IMR-90 (cell line): Measurements from ENCODE around the gene OR7A17. TPM values are rescaled to one million over a fixed set of nuclear protein-coding genes. Genes with fewer than 3 reads are reported as not detected.

Source experiments
- ATAC-seq: fragments of 200-7000 bp; cut with Tn5 transposase; 2 replicates; pipeline ENCODE4 v1.9.1; 2020; ENCODE audit warnings: low read depth, mild to moderate bottlenecking, moderate library complexity
- BruUV-seq: library from RNA; stranded (reverse); fragments of 400-500 nt; replicated peaks from 2 replicates; lab custom pipeline; 2021; lab: Mats Ljungman, UMichigan
- CTCF ChIA-PET: fragments of 300-600 bp; formaldehyde crosslinking; extraction: SDS; loops from one replicate; lab custom pipeline; 2021; ENCODE audit warnings: antibody characterized with exemption; lab: Yijun Ruan, JAX
- POLR2A ChIA-PET: fragments of 300-600 bp; sonication (Branson Sonifier 250); formaldehyde crosslinking; loops from one replicate; lab custom pipeline; 2022; ENCODE audit warnings: antibody characterized with exemption; ENCODE audit not compliant: unreplicated experiment; lab: Charles Lee
- DNase-seq: peaks from one replicate; pipeline ENCODE4 v3.0.0; 2013
- H2AFZ ChIP-seq: replicated peaks from 2 replicates; pipeline ENCODE3; 2013; ENCODE audit warnings: low read length, mild to moderate bottlenecking; ENCODE audit not compliant: poor library complexity
- H2AK5ac ChIP-seq: 2 replicates; pipeline ENCODE4 v1.6.1; 2013; ENCODE audit warnings: low read depth, low read length, inconsistent platforms
- H2AK9ac ChIP-seq: replicated peaks from 2 replicates; pipeline ENCODE3; 2013; ENCODE audit warnings: mild to moderate bottlenecking, low read depth, low read length, moderate library complexity; ENCODE audit not compliant: poor library complexity
- H2BK120ac ChIP-seq: 2 replicates; pipeline ENCODE4 v1.6.1; 2013; ENCODE audit warnings: low read depth, low read length, inconsistent platforms
- H2BK15ac ChIP-seq: 3 replicates; pipeline ENCODE4 v1.6.1; 2013; ENCODE audit warnings: low read depth, low read length, inconsistent platforms
- H2BK20ac ChIP-seq: 2 replicates; pipeline ENCODE4 v1.6.1; 2013; ENCODE audit warnings: low read depth, mild to moderate bottlenecking, inconsistent platforms, low read length, moderate library complexity
- H2BK5ac ChIP-seq: 2 replicates; pipeline ENCODE4 v1.6.1; 2013; ENCODE audit warnings: mild to moderate bottlenecking, low read depth, low read length, inconsistent platforms; ENCODE audit not compliant: poor library complexity, severe bottlenecking
- H3K14ac ChIP-seq: replicated peaks from 2 replicates; pipeline ENCODE4 v1.6.1; 2013; ENCODE audit warnings: low read depth, low read length, inconsistent platforms
- H3K18ac ChIP-seq: 2 replicates; pipeline ENCODE4 v1.6.1; 2013; ENCODE audit warnings: low read depth, low read length, control low read depth
- H3K23ac ChIP-seq: 2 replicates; pipeline ENCODE4 v1.6.1; 2013; ENCODE audit warnings: low read depth, low read length, inconsistent platforms
- H3K27ac ChIP-seq: 2 replicates; pipeline ENCODE4 v1.5.1; 2013; ENCODE audit warnings: mild to moderate bottlenecking, control low read depth, low read length; ENCODE audit not compliant: insufficient read depth
- H3K27me3 ChIP-seq: 2 replicates; pipeline ENCODE4 v1.6.1; 2013; ENCODE audit warnings: low read length; ENCODE audit not compliant: control insufficient read depth, insufficient read depth
- H3K36me3 ChIP-seq: 2 replicates; pipeline ENCODE4 v1.6.1; 2013; ENCODE audit warnings: low read length, mixed read lengths; ENCODE audit not compliant: control insufficient read depth, insufficient read depth
- H3K4ac ChIP-seq: 2 replicates; pipeline ENCODE4 v1.6.1; 2013; ENCODE audit warnings: low read depth, low read length, inconsistent platforms
- H3K4me1 ChIP-seq: 2 replicates; pipeline ENCODE4 v1.6.1; 2013; ENCODE audit warnings: low read length, mixed read lengths; ENCODE audit not compliant: control insufficient read depth, insufficient read depth
- H3K4me2 ChIP-seq: 2 replicates; pipeline ENCODE4 v1.6.1; 2013; ENCODE audit warnings: low read depth, mild to moderate bottlenecking, control low read depth, low read length, moderate library complexity
- H3K4me3 ChIP-seq: 2 replicates; pipeline ENCODE4 v1.5.1; 2013; ENCODE audit warnings: low read depth, mild to moderate bottlenecking, control low read depth, low read length, moderate library complexity; ENCODE audit not compliant: insufficient read depth
- H3K56ac ChIP-seq: 2 replicates; pipeline ENCODE4 v1.6.1; 2013; ENCODE audit warnings: low read length, inconsistent platforms; ENCODE audit not compliant: insufficient read depth; ENCODE audit errors: extremely low read depth
- H3K79me1 ChIP-seq, 2 experiments: 2 replicates each; pipeline ENCODE4 v1.6.1; 2013; ENCODE audit warnings: low read length in 2 of 2, inconsistent platforms in 1 of 2, low read depth in 1 of 2
- H3K9ac ChIP-seq: 2 replicates; pipeline ENCODE4 v1.6.1; 2013; ENCODE audit warnings: low read depth, low read length, control low read depth
- H3K9me1 ChIP-seq: 2 replicates; pipeline ENCODE4 v1.6.1; 2013; ENCODE audit warnings: low read length, inconsistent platforms; ENCODE audit not compliant: insufficient read depth
- H3K9me3 ChIP-seq: 2 replicates; pipeline ENCODE4 v1.6.1; 2013; ENCODE audit warnings: low read length; ENCODE audit not compliant: control insufficient read depth, insufficient read depth
- H4K20me1 ChIP-seq: 2 replicates; pipeline ENCODE4 v1.6.1; 2013; ENCODE audit warnings: low read length, inconsistent platforms; ENCODE audit not compliant: insufficient read depth
- H4K5ac ChIP-seq: 2 replicates; pipeline ENCODE4 v1.6.1; 2013; ENCODE audit warnings: mild to moderate bottlenecking, low read depth, low read length, control low read depth
- H4K8ac ChIP-seq, 2 experiments: 2 replicates each; pipeline ENCODE4 v1.6.1; 2013; ENCODE audit warnings: low read depth in 2 of 2, low read length in 2 of 2, control low read depth in 1 of 2, inconsistent platforms in 1 of 2
- H4K91ac ChIP-seq: 2 replicates; pipeline ENCODE4 v1.6.1; 2013; ENCODE audit warnings: low read depth, low read length, inconsistent platforms; ENCODE audit not compliant: insufficient read depth
- CEBPB ChIP-seq: IDR thresholded peaks from 2 replicates; pipeline ENCODE4 v1.6.1; 2012; ENCODE audit warnings: low read depth, low read length, improper control_type of control experiment
- MAFK ChIP-seq: IDR thresholded peaks from 2 replicates; pipeline ENCODE4 v1.6.1; 2012; ENCODE audit warnings: low read depth, low read length, improper control_type of control experiment
- MAZ ChIP-seq: IDR thresholded peaks from 2 replicates; pipeline ENCODE4 v1.6.1; 2012; ENCODE audit warnings: low read depth, mild to moderate bottlenecking, low read length, improper control_type of control experiment, moderate library complexity, borderline replicate concordance
- MXI1 ChIP-seq: IDR thresholded peaks from 2 replicates; pipeline ENCODE4 v1.6.1; 2012; ENCODE audit warnings: low read depth, mild to moderate bottlenecking, low read length, moderate library complexity, borderline replicate concordance
- POLR2A ChIP-seq: IDR thresholded peaks from 2 replicates; pipeline ENCODE4 v1.6.1; 2012; ENCODE audit warnings: mild to moderate bottlenecking, low read depth, low read length
- RFX5 ChIP-seq: IDR thresholded peaks from 2 replicates; pipeline ENCODE4 v1.8.0; 2012; ENCODE audit warnings: low read depth, mild to moderate bottlenecking, low read length, moderate library complexity
- WGBS, 2 experiments: methylation state at CpG; one replicate each; pipeline versions ENCODE4 v1.1.5 to v1.1.7; 2013; ENCODE audit warnings: missing lambda C conversion rate in 2 of 2; ENCODE audit not compliant: insufficient read length in 1 of 2; ENCODE audit errors: extremely low coverage in 2 of 2; 5-methylcytosine and 5-hydroxymethylcytosine counted together
- dilution Hi-C: fragments of 300-500 bp; cut with HindIII; formaldehyde crosslinking; loops from one replicate; pipeline ENCODE4 v1.14.3; 2018; ENCODE audit warnings: low sequenced_read_pairs; ENCODE audit not compliant: unreplicated experiment
- in situ Hi-C: fragments of 300-500 bp; cut with MboI; formaldehyde crosslinking; loops from 3 replicates; pipeline ENCODE4 v1.14.3; 2019; ENCODE audit warnings: low sequenced_read_pairs, inconsistent platforms, mixed read lengths
- intact Hi-C: fragments of 100-400 bp; cut with micrococcal nuclease; formaldehyde crosslinking; loops from 2 replicates; pipeline ENCODE4 v1.10.0; 2022
- polyA plus RNA-seq, 3 experiments: library from polyadenylated mRNA; depleted of rRNA; stranded (reverse); fragments of >200 nt; gene quantifications; 2 replicates each; pipeline ENCODE4 v1.2.3, GENCODE V29; 2012; ENCODE audit warnings: low replicate concordance in 1 of 3
- total RNA-seq: library from RNA; depleted of rRNA; stranded (reverse); fragments of >200 nt; gene quantifications from 2 replicates; pipeline ENCODE4 v1.2.3, GENCODE V29; 2012
- TF ChIP-seq, protein P1 (sequence below): conservative IDR thresholded peaks from 2 replicates; pipeline ENCODE4 v1.5.1; 2012; ENCODE audit warnings: mild to moderate bottlenecking, low read depth, low read length, improper control_type of control experiment

The OR7A17 gene
- total and polyA plus RNA-seq, 2 of the 4 experiments (the other 2 are of a cell fraction): not detected

DNA sequence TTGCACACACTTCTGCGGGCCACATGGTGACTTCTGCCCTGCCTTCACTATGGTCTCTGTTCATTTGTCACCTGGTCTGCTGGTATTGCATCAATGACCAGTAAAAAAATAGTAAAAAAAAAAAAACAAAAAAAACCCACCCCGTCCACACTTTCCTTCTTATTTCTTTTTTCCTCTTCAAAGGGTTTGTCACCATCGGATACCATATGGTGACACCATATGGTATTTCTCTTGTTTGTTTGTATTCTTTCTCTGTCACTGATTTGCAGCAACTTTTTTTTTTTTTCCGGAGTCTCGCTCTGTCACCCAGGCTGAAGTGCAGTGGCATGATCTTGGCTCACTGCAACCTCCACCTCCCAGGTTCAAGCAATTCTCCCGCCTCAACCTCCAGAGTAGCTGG is 29.2 kb upstream of the OR7A17 start:
- no peak overlapping the region for H3K27ac ChIP-seq
- no peak overlapping the region for H3K14ac ChIP-seq
- no peak overlapping the region for H2BK20ac ChIP-seq
- H3K79me1 ChIP-seq: no peaks in the 10 kb centered on the region
- H4K5ac ChIP-seq: no peak overlapping the region
- dilution Hi-C loops (no loop called here), intact Hi-C loops (no loop called here), in situ Hi-C loops (no loop called here)
- H2AFZ ChIP-seq: no peak overlapping the region
- no peak overlapping the region for H3K23ac ChIP-seq
- DNase-seq (no peak), ATAC-seq (no peak)
- H2BK5ac ChIP-seq: no peak overlapping the region
- H3K36me3 ChIP-seq: no peaks in the 10 kb centered on the region
- TF ChIP-seq, protein P1, sequence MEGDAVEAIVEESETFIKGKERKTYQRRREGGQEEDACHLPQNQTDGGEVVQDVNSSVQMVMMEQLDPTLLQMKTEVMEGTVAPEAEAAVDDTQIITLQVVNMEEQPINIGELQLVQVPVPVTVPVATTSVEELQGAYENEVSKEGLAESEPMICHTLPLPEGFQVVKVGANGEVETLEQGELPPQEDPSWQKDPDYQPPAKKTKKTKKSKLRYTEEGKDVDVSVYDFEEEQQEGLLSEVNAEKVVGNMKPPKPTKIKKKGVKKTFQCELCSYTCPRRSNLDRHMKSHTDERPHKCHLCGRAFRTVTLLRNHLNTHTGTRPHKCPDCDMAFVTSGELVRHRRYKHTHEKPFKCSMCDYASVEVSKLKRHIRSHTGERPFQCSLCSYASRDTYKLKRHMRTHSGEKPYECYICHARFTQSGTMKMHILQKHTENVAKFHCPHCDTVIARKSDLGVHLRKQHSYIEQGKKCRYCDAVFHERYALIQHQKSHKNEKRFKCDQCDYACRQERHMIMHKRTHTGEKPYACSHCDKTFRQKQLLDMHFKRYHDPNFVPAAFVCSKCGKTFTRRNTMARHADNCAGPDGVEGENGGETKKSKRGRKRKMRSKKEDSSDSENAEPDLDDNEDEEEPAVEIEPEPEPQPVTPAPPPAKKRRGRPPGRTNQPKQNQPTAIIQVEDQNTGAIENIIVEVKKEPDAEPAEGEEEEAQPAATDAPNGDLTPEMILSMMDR: no peak
- TF ChIP-seq POLR2A (no peak), RFX5 (no peak), CEBPB (no peak), MAFK (no peak), MXI1 (no peak), MAZ (no peak)
- no peak overlapping the region for H3K4me3 ChIP-seq
- no peak overlapping the region for H3K18ac ChIP-seq
- H4K20me1 ChIP-seq: no peaks in the 10 kb centered on the region
- H3K4me1 ChIP-seq: no peaks in the 10 kb centered on the region
- no peak overlapping the region for H2AK9ac ChIP-seq
- H3K9me3 ChIP-seq: 0 out of 2 replicates have a peak, but pooled peaks cover 3% of the 10 kb centered on the region
- POLR2A ChIA-PET: no interaction called here
- H3K4me2 ChIP-seq: no peak overlapping the region
- no peak overlapping the region for H3K4ac ChIP-seq
- H2BK120ac ChIP-seq: no peak overlapping the region
- H3K9me1 ChIP-seq: no peaks in the 10 kb centered on the region
- CTCF ChIA-PET: no interaction called here
- no peak overlapping the region for H3K56ac ChIP-seq
- H4K91ac ChIP-seq: no peak overlapping the region
- no peak overlapping the region for H2AK5ac ChIP-seq
- WGBS, 2 experiments: no CpG with 5 or more reads among the region's 6 CpGs
- no peaks in the 10 kb centered on the region for H3K27me3 ChIP-seq
- H2BK15ac ChIP-seq: no peak overlapping the region
- H4K8ac ChIP-seq: no peak overlapping the region
- no TSS peak for BruUV-seq
- no peak overlapping the region for H3K9ac ChIP-seq
